Measurements from ENCODE around the gene WDR88. TPM values are rescaled to one million over a fixed set of nuclear protein-coding genes. Genes with fewer than 3 reads are reported as not detected.

The WDR88 gene
- total RNA-seq, 1 experiment from 2014 or later = 0.28 TPM

DNA sequence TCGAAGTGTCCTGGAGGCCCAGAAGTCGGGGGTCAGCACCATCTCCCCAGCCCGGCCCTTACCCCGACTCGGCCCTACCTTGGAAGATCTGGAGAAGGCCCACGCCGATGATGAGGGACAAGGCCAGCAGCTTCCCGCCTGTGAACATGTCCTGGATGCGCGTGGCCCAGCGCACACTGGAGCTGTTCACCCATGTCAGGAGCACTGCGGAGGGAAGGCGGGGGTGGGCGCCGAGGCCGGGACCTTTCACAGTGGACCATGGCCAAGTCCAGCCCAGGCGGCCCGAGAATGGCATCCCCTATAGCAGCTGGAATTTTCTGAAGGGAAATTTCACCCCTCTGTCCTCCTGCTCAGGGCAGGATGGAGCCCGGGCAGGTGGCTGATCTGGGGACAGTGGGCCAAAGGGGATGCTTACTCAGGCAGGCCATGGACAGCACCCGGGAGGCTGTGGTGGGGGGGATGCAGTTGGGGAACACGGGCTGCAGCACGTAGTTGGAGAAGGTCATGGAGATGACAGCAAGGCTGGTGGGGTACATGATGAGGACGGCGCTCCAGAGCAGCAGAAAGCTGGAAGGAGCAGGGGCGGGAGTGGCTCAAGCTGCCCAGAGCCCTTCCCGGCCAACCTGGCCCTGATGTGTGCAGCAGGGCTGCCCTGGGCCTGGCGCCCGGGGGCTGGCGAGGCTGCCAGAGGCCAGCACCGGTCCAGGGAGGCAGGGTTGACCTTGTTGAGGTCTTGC, 80.7 kb downstream of the WDR88 start:
- H3K27ac Mint-ChIP-seq = no peak overlapping the region
- no peak overlapping the region for H3K4me3 Mint-ChIP-seq
- CTCF ChIA-PET = interaction anchor here (1.7 to 4.1 kb wide), 2 partner anchors 14 to 28 kb away, joined by 6 to 27 read pairs; partner anchors contain the start of gene SLC7A10
- 0 out of 2 replicates have a peak, but pooled peaks cover 6% of the 10 kb centered on the region for H3K4me1 Mint-ChIP-seq
- no peaks in the 10 kb centered on the region for H3K27me3 Mint-ChIP-seq (ENCODE audit: low read depth)
- no peaks in the 10 kb centered on the region for H3K9me3 Mint-ChIP-seq
- no peaks in the 10 kb centered on the region for H3K36me3 Mint-ChIP-seq
- TF ChIP-seq, protein P1, sequence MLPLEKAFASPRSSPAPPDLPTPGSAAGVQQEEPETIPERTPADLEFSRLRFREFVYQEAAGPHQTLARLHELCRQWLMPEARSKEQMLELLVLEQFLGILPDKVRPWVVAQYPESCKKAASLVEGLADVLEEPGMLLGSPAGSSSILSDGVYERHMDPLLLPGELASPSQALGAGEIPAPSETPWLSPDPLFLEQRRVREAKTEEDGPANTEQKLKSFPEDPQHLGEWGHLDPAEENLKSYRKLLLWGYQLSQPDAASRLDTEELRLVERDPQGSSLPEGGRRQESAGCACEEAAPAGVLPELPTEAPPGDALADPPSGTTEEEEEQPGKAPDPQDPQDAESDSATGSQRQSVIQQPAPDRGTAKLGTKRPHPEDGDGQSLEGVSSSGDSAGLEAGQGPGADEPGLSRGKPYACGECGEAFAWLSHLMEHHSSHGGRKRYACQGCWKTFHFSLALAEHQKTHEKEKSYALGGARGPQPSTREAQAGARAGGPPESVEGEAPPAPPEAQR (CRISPR knock-in tag; IDR thresholded peaks at IDR 0.05) = no peak
- no peak for TF ChIP-seq CREM (CRISPR knock-in tag; IDR thresholded peaks at IDR 0.05)
- TF ChIP-seq KAT7 (CRISPR knock-in tag; IDR thresholded peaks at IDR 0.05; ENCODE audit: borderline replicate concordance) = no peak
- TF ChIP-seq TCF7 (CRISPR knock-in tag; IDR thresholded peaks at IDR 0.05; ENCODE audit: low read depth) = no peak
- no peak for TF ChIP-seq ZNF219 (CRISPR knock-in tag; IDR thresholded peaks at IDR 0.05; ENCODE audit: borderline replicate concordance)
- TF ChIP-seq NFYB (CRISPR knock-in tag; conservative IDR thresholded peaks at IDR 0.05; ENCODE audit: low read depth) = no peak
- TF ChIP-seq, protein P2, sequence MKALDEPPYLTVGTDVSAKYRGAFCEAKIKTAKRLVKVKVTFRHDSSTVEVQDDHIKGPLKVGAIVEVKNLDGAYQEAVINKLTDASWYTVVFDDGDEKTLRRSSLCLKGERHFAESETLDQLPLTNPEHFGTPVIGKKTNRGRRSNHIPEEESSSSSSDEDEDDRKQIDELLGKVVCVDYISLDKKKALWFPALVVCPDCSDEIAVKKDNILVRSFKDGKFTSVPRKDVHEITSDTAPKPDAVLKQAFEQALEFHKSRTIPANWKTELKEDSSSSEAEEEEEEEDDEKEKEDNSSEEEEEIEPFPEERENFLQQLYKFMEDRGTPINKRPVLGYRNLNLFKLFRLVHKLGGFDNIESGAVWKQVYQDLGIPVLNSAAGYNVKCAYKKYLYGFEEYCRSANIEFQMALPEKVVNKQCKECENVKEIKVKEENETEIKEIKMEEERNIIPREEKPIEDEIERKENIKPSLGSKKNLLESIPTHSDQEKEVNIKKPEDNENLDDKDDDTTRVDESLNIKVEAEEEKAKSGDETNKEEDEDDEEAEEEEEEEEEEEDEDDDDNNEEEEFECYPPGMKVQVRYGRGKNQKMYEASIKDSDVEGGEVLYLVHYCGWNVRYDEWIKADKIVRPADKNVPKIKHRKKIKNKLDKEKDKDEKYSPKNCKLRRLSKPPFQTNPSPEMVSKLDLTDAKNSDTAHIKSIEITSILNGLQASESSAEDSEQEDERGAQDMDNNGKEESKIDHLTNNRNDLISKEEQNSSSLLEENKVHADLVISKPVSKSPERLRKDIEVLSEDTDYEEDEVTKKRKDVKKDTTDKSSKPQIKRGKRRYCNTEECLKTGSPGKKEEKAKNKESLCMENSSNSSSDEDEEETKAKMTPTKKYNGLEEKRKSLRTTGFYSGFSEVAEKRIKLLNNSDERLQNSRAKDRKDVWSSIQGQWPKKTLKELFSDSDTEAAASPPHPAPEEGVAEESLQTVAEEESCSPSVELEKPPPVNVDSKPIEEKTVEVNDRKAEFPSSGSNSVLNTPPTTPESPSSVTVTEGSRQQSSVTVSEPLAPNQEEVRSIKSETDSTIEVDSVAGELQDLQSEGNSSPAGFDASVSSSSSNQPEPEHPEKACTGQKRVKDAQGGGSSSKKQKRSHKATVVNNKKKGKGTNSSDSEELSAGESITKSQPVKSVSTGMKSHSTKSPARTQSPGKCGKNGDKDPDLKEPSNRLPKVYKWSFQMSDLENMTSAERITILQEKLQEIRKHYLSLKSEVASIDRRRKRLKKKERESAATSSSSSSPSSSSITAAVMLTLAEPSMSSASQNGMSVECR (CRISPR knock-in tag; IDR thresholded peaks at IDR 0.05; ENCODE audit: borderline replicate concordance) = no peak
- TF ChIP-seq, protein P3, sequence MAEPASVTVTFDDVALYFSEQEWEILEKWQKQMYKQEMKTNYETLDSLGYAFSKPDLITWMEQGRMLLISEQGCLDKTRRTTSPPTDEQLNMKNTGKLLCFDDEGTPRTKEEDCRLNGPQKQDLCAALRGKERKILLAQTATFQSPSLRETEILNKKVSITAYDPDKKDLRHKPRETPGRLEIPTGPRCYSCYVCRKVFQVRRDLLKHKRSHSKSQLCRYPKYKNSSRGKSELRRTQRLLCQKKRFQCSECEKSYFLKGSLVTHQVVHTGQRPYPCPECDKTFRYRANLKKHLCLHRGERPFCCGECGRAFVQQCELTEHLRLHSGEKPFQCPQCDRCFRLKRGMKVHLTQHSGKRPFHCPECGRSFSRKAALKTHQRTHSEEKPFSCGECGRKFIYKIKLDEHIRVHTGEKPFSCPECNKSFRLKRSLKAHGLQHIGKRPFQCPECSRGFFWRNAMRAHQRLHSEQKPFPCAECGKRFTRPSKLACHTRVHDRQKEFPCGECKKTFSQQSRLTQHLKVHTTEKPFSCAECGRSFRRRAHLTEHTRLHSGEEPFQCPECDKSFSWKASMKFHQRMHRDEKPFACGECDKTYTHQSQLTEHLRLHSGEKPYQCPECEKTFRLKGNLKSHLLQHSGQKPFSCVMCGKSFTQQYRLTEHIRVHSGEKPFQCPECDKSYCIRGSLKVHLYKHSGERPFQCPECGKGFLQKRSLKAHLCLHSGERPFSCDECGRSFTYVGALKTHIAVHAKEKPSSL (CRISPR knock-in tag; conservative IDR thresholded peaks at IDR 0.05) = no peak
- no peak for TF ChIP-seq ZNF396 (CRISPR knock-in tag; IDR thresholded peaks at IDR 0.05; ENCODE audit: borderline replicate concordance)
- TF ChIP-seq, protein P4, sequence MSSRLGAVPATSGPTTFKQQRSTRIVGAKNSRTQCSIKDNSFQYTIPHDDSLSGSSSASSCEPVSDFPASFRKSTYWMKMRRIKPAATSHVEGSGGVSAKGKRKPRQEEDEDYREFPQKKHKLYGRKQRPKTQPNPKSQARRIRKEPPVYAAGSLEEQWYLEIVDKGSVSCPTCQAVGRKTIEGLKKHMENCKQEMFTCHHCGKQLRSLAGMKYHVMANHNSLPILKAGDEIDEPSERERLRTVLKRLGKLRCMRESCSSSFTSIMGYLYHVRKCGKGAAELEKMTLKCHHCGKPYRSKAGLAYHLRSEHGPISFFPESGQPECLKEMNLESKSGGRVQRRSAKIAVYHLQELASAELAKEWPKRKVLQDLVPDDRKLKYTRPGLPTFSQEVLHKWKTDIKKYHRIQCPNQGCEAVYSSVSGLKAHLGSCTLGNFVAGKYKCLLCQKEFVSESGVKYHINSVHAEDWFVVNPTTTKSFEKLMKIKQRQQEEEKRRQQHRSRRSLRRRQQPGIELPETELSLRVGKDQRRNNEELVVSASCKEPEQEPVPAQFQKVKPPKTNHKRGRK (CRISPR knock-in tag; IDR thresholded peaks at IDR 0.05; ENCODE audit: borderline replicate concordance) = no peak
- TF ChIP-seq ZNF138 (CRISPR knock-in tag; conservative IDR thresholded peaks at IDR 0.05) = no peak
- no peak for TF ChIP-seq ZNF263 (CRISPR knock-in tag; IDR thresholded peaks at IDR 0.05; ENCODE audit: low read depth)
- no peak for TF ChIP-seq NR3C1 (CRISPR knock-in tag; conservative IDR thresholded peaks at IDR 0.05; ENCODE audit: low read depth)
- TF ChIP-seq, protein P5, sequence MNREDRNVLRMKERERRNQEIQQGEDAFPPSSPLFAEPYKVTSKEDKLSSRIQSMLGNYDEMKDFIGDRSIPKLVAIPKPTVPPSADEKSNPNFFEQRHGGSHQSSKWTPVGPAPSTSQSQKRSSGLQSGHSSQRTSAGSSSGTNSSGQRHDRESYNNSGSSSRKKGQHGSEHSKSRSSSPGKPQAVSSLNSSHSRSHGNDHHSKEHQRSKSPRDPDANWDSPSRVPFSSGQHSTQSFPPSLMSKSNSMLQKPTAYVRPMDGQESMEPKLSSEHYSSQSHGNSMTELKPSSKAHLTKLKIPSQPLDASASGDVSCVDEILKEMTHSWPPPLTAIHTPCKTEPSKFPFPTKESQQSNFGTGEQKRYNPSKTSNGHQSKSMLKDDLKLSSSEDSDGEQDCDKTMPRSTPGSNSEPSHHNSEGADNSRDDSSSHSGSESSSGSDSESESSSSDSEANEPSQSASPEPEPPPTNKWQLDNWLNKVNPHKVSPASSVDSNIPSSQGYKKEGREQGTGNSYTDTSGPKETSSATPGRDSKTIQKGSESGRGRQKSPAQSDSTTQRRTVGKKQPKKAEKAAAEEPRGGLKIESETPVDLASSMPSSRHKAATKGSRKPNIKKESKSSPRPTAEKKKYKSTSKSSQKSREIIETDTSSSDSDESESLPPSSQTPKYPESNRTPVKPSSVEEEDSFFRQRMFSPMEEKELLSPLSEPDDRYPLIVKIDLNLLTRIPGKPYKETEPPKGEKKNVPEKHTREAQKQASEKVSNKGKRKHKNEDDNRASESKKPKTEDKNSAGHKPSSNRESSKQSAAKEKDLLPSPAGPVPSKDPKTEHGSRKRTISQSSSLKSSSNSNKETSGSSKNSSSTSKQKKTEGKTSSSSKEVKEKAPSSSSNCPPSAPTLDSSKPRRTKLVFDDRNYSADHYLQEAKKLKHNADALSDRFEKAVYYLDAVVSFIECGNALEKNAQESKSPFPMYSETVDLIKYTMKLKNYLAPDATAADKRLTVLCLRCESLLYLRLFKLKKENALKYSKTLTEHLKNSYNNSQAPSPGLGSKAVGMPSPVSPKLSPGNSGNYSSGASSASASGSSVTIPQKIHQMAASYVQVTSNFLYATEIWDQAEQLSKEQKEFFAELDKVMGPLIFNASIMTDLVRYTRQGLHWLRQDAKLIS (CRISPR knock-in tag; IDR thresholded peaks at IDR 0.05; ENCODE audit: borderline replicate concordance) = no peak
- TF ChIP-seq, protein P6, sequence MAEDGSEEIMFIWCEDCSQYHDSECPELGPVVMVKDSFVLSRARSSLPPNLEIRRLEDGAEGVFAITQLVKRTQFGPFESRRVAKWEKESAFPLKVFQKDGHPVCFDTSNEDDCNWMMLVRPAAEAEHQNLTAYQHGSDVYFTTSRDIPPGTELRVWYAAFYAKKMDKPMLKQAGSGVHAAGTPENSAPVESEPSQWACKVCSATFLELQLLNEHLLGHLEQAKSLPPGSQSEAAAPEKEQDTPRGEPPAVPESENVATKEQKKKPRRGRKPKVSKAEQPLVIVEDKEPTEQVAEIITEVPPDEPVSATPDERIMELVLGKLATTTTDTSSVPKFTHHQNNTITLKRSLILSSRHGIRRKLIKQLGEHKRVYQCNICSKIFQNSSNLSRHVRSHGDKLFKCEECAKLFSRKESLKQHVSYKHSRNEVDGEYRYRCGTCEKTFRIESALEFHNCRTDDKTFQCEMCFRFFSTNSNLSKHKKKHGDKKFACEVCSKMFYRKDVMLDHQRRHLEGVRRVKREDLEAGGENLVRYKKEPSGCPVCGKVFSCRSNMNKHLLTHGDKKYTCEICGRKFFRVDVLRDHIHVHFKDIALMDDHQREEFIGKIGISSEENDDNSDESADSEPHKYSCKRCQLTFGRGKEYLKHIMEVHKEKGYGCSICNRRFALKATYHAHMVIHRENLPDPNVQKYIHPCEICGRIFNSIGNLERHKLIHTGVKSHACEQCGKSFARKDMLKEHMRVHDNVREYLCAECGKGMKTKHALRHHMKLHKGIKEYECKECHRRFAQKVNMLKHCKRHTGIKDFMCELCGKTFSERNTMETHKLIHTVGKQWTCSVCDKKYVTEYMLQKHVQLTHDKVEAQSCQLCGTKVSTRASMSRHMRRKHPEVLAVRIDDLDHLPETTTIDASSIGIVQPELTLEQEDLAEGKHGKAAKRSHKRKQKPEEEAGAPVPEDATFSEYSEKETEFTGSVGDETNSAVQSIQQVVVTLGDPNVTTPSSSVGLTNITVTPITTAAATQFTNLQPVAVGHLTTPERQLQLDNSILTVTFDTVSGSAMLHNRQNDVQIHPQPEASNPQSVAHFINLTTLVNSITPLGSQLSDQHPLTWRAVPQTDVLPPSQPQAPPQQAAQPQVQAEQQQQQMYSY (CRISPR knock-in tag; IDR thresholded peaks at IDR 0.05) = no peak
- TF ChIP-seq, protein P7, sequence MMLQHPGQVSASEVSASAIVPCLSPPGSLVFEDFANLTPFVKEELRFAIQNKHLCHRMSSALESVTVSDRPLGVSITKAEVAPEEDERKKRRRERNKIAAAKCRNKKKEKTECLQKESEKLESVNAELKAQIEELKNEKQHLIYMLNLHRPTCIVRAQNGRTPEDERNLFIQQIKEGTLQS (CRISPR knock-in tag; conservative IDR thresholded peaks at IDR 0.05) = no peak
- no peak for TF ChIP-seq TEAD1 (CRISPR knock-in tag; IDR thresholded peaks at IDR 0.05)
- POLR2A ChIA-PET = no interaction called here
- DNase-seq (ENCODE audit: low spot score) (no peak), ATAC-seq (no peak)

All from WTC11 (cell line).